SH-SY5Y (cell line): ENCODE measurements around the gene COPS8.

Experiments
- GATA2 ChIP-seq: IDR thresholded peaks from 2 replicates; pipeline ENCODE4 v1.6.1; 2011; ENCODE audit warnings: mild to moderate bottlenecking, low read depth, low read length
- GATA3 ChIP-seq: IDR thresholded peaks from 2 replicates; pipeline ENCODE4 v1.6.1; 2011; ENCODE audit warnings: low read depth, mild to moderate bottlenecking, low read length, moderate library complexity

GRCh38 chr2:237042101-237042500, 43.6 kb upstream of the COPS8 start:
- TF ChIP-seq GATA2 (no peak), GATA3 (no peak)
